GM12878 (cell line): ENCODE results near the gene WDR91. TPM values are rescaled to one million over a fixed set of nuclear protein-coding genes. Genes with fewer than 3 reads are reported as not detected.

Experiments
- ATAC-seq: fragments of 200-7000 bp; cut with Tn5 transposase; 3 replicates; pipeline ENCODE4 v1.9.1; 2020; ENCODE audit warnings: mild to moderate bottlenecking, moderate library complexity
- BruUV-seq: library from RNA; stranded (reverse); fragments of 400-500 nt; replicated peaks from 2 replicates; lab custom pipeline; 2021; lab: Mats Ljungman, UMichigan
- CTCF ChIA-PET: fragments of 300-600 bp; sonication (Branson Sonifier 250); formaldehyde crosslinking; extraction: SDS; loops from one replicate; lab custom pipeline; 2021; ENCODE audit warnings: inconsistent platforms; lab: Yijun Ruan, JAX
- POLR2A ChIA-PET: fragments of 350-600 bp; formaldehyde crosslinking; extraction: SDS; loops from one replicate; lab custom pipeline; 2021; ENCODE audit warnings: inconsistent platforms; lab: Charles Lee
- RAD21 ChIA-PET: fragments of 300-600 bp; sonication (Branson Sonifier 250); formaldehyde crosslinking; loops from one replicate; lab custom pipeline; 2023; ENCODE audit warnings: antibody characterized with exemption; ENCODE audit not compliant: unreplicated experiment; lab: Charles Lee
- SMC1A ChIA-PET: fragments of 300-600 bp; sonication (Branson Sonifier 250); formaldehyde crosslinking; loops from one replicate; lab custom pipeline; 2023; ENCODE audit not compliant: unreplicated experiment, uncharacterized antibody; lab: Charles Lee
- DNase-seq: peaks from one replicate; pipeline ENCODE4 v3.0.0-alpha.2; 2011; ENCODE audit warnings: low read depth, low spot score
- FAIRE-seq: peaks from 3 replicates; lab custom pipeline; 2011; peaks lifted over from hg19 to GRCh38; lab: Jason Lieb, UNC
- H2AFZ ChIP-seq: 2 replicates; pipeline ENCODE4 v1.6.0; 2011; ENCODE audit warnings: low read depth, low read length, control low read depth; ENCODE audit not compliant: control insufficient read depth
- H3K27ac ChIP-seq: 2 replicates; pipeline ENCODE4 v1.5.1; 2011; ENCODE audit warnings: control low read depth; ENCODE audit not compliant: control insufficient read depth, insufficient read depth
- H3K27me3 ChIP-seq, 2 experiments: replicated peaks in 1 of 2; 2 replicates each; pipeline versions ENCODE4 v1.6.0 to v1.6.1; 2011; ENCODE audit warnings: low read length in 1 of 2; ENCODE audit not compliant: control insufficient read depth in 2 of 2, insufficient read depth in 2 of 2
- H3K36me3 ChIP-seq, 2 experiments: 2 replicates each; pipeline ENCODE4 v1.5.1; 2011; ENCODE audit warnings: low read length in 1 of 2; ENCODE audit not compliant: control insufficient read depth in 2 of 2, insufficient read depth in 2 of 2
- H3K4me1 ChIP-seq: 2 replicates; pipeline ENCODE4 v1.6.1; 2011; ENCODE audit warnings: mild to moderate bottlenecking, low read length, moderate library complexity, mixed read lengths; ENCODE audit not compliant: control insufficient read depth, insufficient read depth
- H3K4me2 ChIP-seq: 2 replicates; pipeline ENCODE4 v1.6.0; 2011; ENCODE audit warnings: control low read depth; ENCODE audit not compliant: control insufficient read depth, insufficient read depth
- H3K4me3 ChIP-seq: fragments of 200-600 bp; sonication (generic); 2 replicates; pipeline ENCODE4 v1.5.1; 2016
- H3K79me2 ChIP-seq: 2 replicates; pipeline ENCODE4 v1.6.0; 2011; ENCODE audit warnings: low read length; ENCODE audit not compliant: control insufficient read depth, insufficient read depth
- H3K9ac ChIP-seq: 2 replicates; pipeline ENCODE4 v1.8.0; 2011; ENCODE audit warnings: low read length, control low read depth, mixed read lengths; ENCODE audit not compliant: control insufficient read depth, insufficient read depth
- H3K9me3 ChIP-seq: replicated peaks from 3 replicates; pipeline ENCODE4 v1.5.1; 2011; ENCODE audit warnings: mild to moderate bottlenecking, low read length; ENCODE audit not compliant: control insufficient read depth, insufficient read depth
- H4K20me1 ChIP-seq: 2 replicates; pipeline ENCODE4 v1.6.0; 2011; ENCODE audit not compliant: control insufficient read depth, insufficient read depth
- CHD2 ChIP-seq: IDR thresholded peaks from 2 replicates; pipeline ENCODE4 v1.6.1; 2011; ENCODE audit warnings: low read depth, low read length, improper control_type of control experiment, borderline replicate concordance
- CHD4 ChIP-seq: fragments of 200-600 bp; sonication (generic); IDR thresholded peaks from 2 replicates; pipeline ENCODE4 v1.6.1; 2016; ENCODE audit warnings: mild to moderate bottlenecking
- ETV6 ChIP-seq, 2 experiments: fragments of 450-650 bp in 1 of 2; IDR thresholded peaks in 1 of 2; conservative IDR thresholded peaks in 1 of 2; 2 replicates each; pipeline ENCODE4 v1.6.1; 2014; ENCODE audit warnings: antibody characterized with exemption in 1 of 2, borderline replicate concordance in 1 of 2, low read depth in 1 of 2, mild to moderate bottlenecking in 1 of 2, moderate library complexity in 1 of 2
- EZH2 ChIP-seq: IDR thresholded peaks from 2 replicates; pipeline ENCODE4 v1.6.1; 2012; ENCODE audit warnings: low read depth, mild to moderate bottlenecking, control low read depth, inconsistent platforms, low read length, borderline replicate concordance; ENCODE audit not compliant: control insufficient read depth
- GATAD2B ChIP-seq: fragments of 450-650 bp; conservative IDR thresholded peaks from 2 replicates; pipeline ENCODE4 v1.6.1; 2017; ENCODE audit warnings: low read depth, mild to moderate bottlenecking, moderate library complexity
- KAT2A ChIP-seq: conservative IDR thresholded peaks from 2 replicates; pipeline ENCODE4 v1.6.1; 2011; ENCODE audit warnings: low read depth, low read length; ENCODE audit not compliant: control insufficient read depth
- PBX3 ChIP-seq: IDR thresholded peaks from 2 replicates; pipeline ENCODE4 v1.6.1; 2011; ENCODE audit warnings: mild to moderate bottlenecking, low read depth, low read length, moderate library complexity; ENCODE audit not compliant: insufficient replicate concordance
- POU2F2 ChIP-seq: IDR thresholded peaks from 3 replicates; pipeline ENCODE4 v1.6.1; 2011; ENCODE audit warnings: low read depth, mild to moderate bottlenecking, low read length, borderline replicate concordance
- SP1 ChIP-seq: IDR thresholded peaks from one replicate; pipeline ENCODE4 v1.6.1; 2011; ENCODE audit warnings: low read depth, low read length
- TCF12 ChIP-seq: IDR thresholded peaks from 2 replicates; pipeline ENCODE4 v1.6.1; 2011; ENCODE audit warnings: low read depth, mild to moderate bottlenecking, low read length
- USF2 ChIP-seq: IDR thresholded peaks from 2 replicates; pipeline ENCODE4 v1.6.1; 2011; ENCODE audit warnings: low read depth, low read length, improper control_type of control experiment, borderline replicate concordance
- WRNIP1 ChIP-seq: IDR thresholded peaks from 2 replicates; pipeline ENCODE4 v1.6.1; 2011; ENCODE audit warnings: low read depth, low read length, improper control_type of control experiment, borderline replicate concordance
- WGBS: methylation state at CpG from one replicate; pipeline ENCODE4 v1.1.6; 2016; ENCODE audit warnings: low lambda C conversion rate; ENCODE audit not compliant: insufficient replicate concordance, insufficient coverage; ENCODE audit errors: missing lambda C conversion rate; 5-methylcytosine and 5-hydroxymethylcytosine counted together
- in situ Hi-C: fragments of 300-500 bp; cut with MboI; formaldehyde crosslinking; loops from 9 replicates; pipeline ENCODE4 v1.14.3; 2018; ENCODE audit warnings: mixed read lengths
- intact Hi-C: fragments of 100-400 bp; cut with micrococcal nuclease; formaldehyde crosslinking; loops from one replicate; pipeline ENCODE4 v1.14.2; 2022; ENCODE audit not compliant: unreplicated experiment
- polyA plus RNA-seq, 11 experiments: library from polyadenylated mRNA; depleted of rRNA in 4 of 11; unstranded in 6 of 11; stranded (reverse) in 5 of 11; fragments of >200 nt; fragmentation: Nextera tagmentation in 4 of 11; fragmentation: Illumina TruSeq in 1 of 11; extraction: Ambion mirVana in 4 of 11; extraction: Trizol in 1 of 11; gene quantifications; 1 replicate in 1 of 11; 2 replicates in 10 of 11; pipeline versions ENCODE4 v1.2.1 to v1.2.3, GENCODE V29; 2011 to 2016; ENCODE audit warnings: inconsistent platforms in 2 of 11, missing spikeins in 2 of 11, low read depth in 1 of 11
- total RNA-seq, 4 experiments: library from RNA; depleted of rRNA in 3 of 4; stranded (reverse); fragments of >200 nt in 3 of 4; fragmentation: Illumina TruSeq in 1 of 4; extraction: Trizol in 1 of 4; gene quantifications; 2 replicates each; pipeline versions ENCODE4 v1.2.1 to v1.2.3, GENCODE V29; 2013 to 2021
- TF ChIP-seq, protein P1 (sequence below): IDR thresholded peaks from 2 replicates; pipeline ENCODE4 v1.6.1; 2012; ENCODE audit warnings: improper control_type of control experiment, low read depth, low read length; ENCODE audit not compliant: insufficient replicate concordance

The WDR91 gene
- total and polyA plus RNA-seq, 10 of the 15 experiments (the other 5 are each of a cell fraction or from before 2014, with no cell fraction given) = 7.6 to 83.3 (median 16.5) TPM

GRCh38 chr7:135245226-135246190, 34.2 kb upstream of the WDR91 start (continued):
- TF ChIP-seq CHD4 (no peak), GATAD2B (no peak), EZH2 (no peak), POU2F2 (no peak), KAT2A (no peak), ETV6 (conservative IDR thresholded peaks at IDR 0.05 in 1 of 2, IDR thresholded peaks at IDR 0.05 in 1 of 2; ENCODE audit: borderline replicate concordance in 1 of 2, low read depth in 1 of 2) (no peak)

DNA sequence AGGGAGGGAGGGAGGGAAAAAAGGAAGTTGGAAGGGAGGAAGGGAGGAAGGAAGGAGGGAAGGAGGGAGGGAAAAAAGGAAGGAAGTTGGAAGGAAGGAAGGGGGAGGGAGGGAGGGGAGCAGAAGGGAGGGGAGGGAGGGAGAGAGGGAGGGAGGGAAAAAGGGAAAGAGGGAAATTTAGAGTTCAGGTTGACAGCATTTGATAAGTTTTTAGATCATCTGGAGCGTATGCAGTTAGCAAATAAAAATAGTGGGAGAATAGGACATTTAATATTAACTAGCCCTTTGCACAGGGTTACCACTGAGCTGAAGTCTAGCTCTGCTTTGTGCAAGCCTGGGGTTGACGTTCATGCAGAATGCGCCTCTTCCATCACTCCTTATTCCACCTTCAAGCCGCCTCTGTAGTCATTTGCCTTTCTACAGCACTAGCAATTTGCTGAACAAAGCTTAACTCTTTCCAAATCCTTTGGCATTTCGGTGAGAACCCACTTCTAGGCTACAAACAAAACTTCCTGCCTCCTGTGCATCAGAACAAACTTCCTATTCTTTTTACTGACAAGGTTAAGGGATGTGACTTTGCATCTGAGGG, 30.9 kb upstream of the WDR91 start:
- ChIA-PET POLR2A (no interaction called here), CTCF (no interaction called here), SMC1A (no interaction called here), RAD21 (no interaction called here)
- Histone ChIP-seq H3K36me3 (no peaks in the 10 kb centered on the region), H3K27me3 (no peaks in the 10 kb centered on the region; a peak in 1 of 4 replicates), H3K27ac (no peak overlapping the region), H2AFZ (no peak overlapping the region), H4K20me1 (no peaks in the 10 kb centered on the region), H3K4me3 (no peak overlapping the region), H3K79me2 (no peaks in the 10 kb centered on the region), H3K9me3 (no peaks in the 10 kb centered on the region; the same call in 1 of the 3 replicates), H3K4me2 (no peak overlapping the region), H3K4me1 (peaks cover 2% of the 10 kb centered on the region), H3K9ac (no peak overlapping the region)
- 51% methylated on average over 5 of the region's 5 CpGs for WGBS
- ATAC-seq (no peak), DNase-seq (no peak), FAIRE-seq (no peak)
- in situ Hi-C loops (no loop called here), intact Hi-C loops (no loop called here)
- BruUV-seq = no TSS peak
- TF ChIP-seq WRNIP1 (no peak), TCF12 (no peak), USF2 (no peak), CHD4 (no peak), PBX3 (no peak), CHD2 (no peak), SP1 (no peak), KAT2A (no peak)
- TF ChIP-seq, protein P1, sequence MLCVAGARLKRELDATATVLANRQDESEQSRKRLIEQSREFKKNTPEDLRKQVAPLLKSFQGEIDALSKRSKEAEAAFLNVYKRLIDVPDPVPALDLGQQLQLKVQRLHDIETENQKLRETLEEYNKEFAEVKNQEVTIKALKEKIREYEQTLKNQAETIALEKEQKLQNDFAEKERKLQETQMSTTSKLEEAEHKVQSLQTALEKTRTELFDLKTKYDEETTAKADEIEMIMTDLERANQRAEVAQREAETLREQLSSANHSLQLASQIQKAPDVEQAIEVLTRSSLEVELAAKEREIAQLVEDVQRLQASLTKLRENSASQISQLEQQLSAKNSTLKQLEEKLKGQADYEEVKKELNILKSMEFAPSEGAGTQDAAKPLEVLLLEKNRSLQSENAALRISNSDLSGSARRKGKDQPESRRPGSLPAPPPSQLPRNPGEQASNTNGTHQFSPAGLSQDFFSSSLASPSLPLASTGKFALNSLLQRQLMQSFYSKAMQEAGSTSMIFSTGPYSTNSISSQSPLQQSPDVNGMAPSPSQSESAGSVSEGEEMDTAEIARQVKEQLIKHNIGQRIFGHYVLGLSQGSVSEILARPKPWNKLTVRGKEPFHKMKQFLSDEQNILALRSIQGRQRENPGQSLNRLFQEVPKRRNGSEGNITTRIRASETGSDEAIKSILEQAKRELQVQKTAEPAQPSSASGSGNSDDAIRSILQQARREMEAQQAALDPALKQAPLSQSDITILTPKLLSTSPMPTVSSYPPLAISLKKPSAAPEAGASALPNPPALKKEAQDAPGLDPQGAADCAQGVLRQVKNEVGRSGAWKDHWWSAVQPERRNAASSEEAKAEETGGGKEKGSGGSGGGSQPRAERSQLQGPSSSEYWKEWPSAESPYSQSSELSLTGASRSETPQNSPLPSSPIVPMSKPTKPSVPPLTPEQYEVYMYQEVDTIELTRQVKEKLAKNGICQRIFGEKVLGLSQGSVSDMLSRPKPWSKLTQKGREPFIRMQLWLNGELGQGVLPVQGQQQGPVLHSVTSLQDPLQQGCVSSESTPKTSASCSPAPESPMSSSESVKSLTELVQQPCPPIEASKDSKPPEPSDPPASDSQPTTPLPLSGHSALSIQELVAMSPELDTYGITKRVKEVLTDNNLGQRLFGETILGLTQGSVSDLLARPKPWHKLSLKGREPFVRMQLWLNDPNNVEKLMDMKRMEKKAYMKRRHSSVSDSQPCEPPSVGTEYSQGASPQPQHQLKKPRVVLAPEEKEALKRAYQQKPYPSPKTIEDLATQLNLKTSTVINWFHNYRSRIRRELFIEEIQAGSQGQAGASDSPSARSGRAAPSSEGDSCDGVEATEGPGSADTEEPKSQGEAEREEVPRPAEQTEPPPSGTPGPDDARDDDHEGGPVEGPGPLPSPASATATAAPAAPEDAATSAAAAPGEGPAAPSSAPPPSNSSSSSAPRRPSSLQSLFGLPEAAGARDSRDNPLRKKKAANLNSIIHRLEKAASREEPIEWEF = no peak
